H1 (cell line): Measurements from ENCODE around the gene GALR2. TPM values are rescaled to one million over a fixed set of nuclear protein-coding genes. Genes with fewer than 3 reads are reported as not detected.

Experiments
- CTCF ChIA-PET: fragments of 300-600 bp; sonication (Branson Sonifier 250); formaldehyde crosslinking; loops from one replicate; lab custom pipeline; 2021; ENCODE audit not compliant: partially characterized antibody; lab: Charles Lee
- POLR2A ChIA-PET: fragments of 300-600 bp; sonication (Branson Sonifier 250); formaldehyde crosslinking; loops from one replicate; lab custom pipeline; 2021; ENCODE audit warnings: inconsistent platforms; ENCODE audit not compliant: partially characterized antibody; lab: Charles Lee
- DNase-seq, 2 experiments: peaks; one replicate each; pipeline versions ENCODE4 v3.0.0 to v3.0.0-alpha.2; 2010 to 2022; ENCODE audit warnings: low spot score in 2 of 2, low read depth in 1 of 2, mixed read lengths in 1 of 2
- FAIRE-seq: peaks from 2 replicates; lab custom pipeline; 2011; peaks lifted over from hg19 to GRCh38; lab: Jason Lieb, UNC
- H2AFZ ChIP-seq: 2 replicates; pipeline ENCODE4 v1.8.1; 2012; ENCODE audit warnings: low read length, inconsistent platforms
- H2AK5ac ChIP-seq: 2 replicates; pipeline ENCODE4 v1.6.1; 2013; ENCODE audit warnings: low read depth, low read length
- H2BK120ac ChIP-seq: replicated peaks from 2 replicates; pipeline ENCODE3; 2013; ENCODE audit warnings: low read depth, low read length, inconsistent platforms
- H2BK12ac ChIP-seq: 2 replicates; pipeline ENCODE4 v1.6.1; 2013; ENCODE audit warnings: low read depth, low read length
- H2BK15ac ChIP-seq: 2 replicates; pipeline ENCODE4 v1.6.1; 2013; ENCODE audit warnings: low read length
- H2BK20ac ChIP-seq: 2 replicates; pipeline ENCODE4 v1.6.1; 2013; ENCODE audit warnings: low read length
- H2BK5ac ChIP-seq: 2 replicates; pipeline ENCODE4 v1.6.1; 2013; ENCODE audit warnings: low read depth, low read length
- H3K14ac ChIP-seq: 2 replicates; pipeline ENCODE4 v1.6.1; 2013; ENCODE audit warnings: inconsistent platforms; ENCODE audit not compliant: insufficient read length
- H3K18ac ChIP-seq: 2 replicates; pipeline ENCODE4 v1.6.1; 2013; ENCODE audit warnings: low read length; ENCODE audit errors: extremely low read depth
- H3K23ac ChIP-seq: 2 replicates; pipeline ENCODE4 v1.6.1; 2013; ENCODE audit warnings: inconsistent platforms; ENCODE audit not compliant: insufficient read length
- H3K23me2 ChIP-seq: 2 replicates; pipeline ENCODE4 v1.6.1; 2013; ENCODE audit warnings: low read depth, low read length
- H3K27ac ChIP-seq: 2 replicates; pipeline ENCODE4 v1.6.1; 2011; ENCODE audit warnings: low read depth, low read length, inconsistent platforms
- H3K27me3 ChIP-seq, 4 experiments: replicated peaks in 1 of 4; 1 replicate in 1 of 4; 2 replicates in 3 of 4; pipeline versions ENCODE4 v1.6.1 to v1.8.1; 2011 to 2013; ENCODE audit warnings: low read length in 3 of 4, mild to moderate bottlenecking in 3 of 4, inconsistent platforms in 2 of 4, mixed read lengths in 2 of 4, moderate library complexity in 1 of 4; ENCODE audit not compliant: control insufficient read depth in 3 of 4, insufficient read depth in 3 of 4; ENCODE audit errors: extremely low read depth in 1 of 4
- H3K36me3 ChIP-seq, 4 experiments: 2 replicates each; pipeline versions ENCODE4 v1.6.1 to v1.8.1; 2011 to 2013; ENCODE audit warnings: mild to moderate bottlenecking in 4 of 4, low read length in 3 of 4, moderate library complexity in 2 of 4, control low read depth in 1 of 4, inconsistent platforms in 1 of 4; ENCODE audit not compliant: insufficient read depth in 4 of 4, control insufficient read depth in 2 of 4
- H3K4ac ChIP-seq: replicated peaks from 2 replicates; pipeline ENCODE3; 2013; ENCODE audit warnings: low read length, low read depth, mixed read lengths, inconsistent platforms; ENCODE audit not compliant: insufficient read length
- H3K4me1 ChIP-seq, 4 experiments: replicated peaks in 1 of 4; 1 replicate in 1 of 4; 2 replicates in 3 of 4; pipeline versions ENCODE4 v1.6.1 to v1.8.1; 2011 to 2013; ENCODE audit warnings: low read length in 3 of 4, inconsistent platforms in 2 of 4, mixed read lengths in 1 of 4; ENCODE audit not compliant: insufficient read depth in 4 of 4, control insufficient read depth in 3 of 4
- H3K4me2 ChIP-seq, 2 experiments: 2 replicates each; pipeline versions ENCODE4 v1.6.1 to v1.8.1; 2011 to 2013; ENCODE audit warnings: low read depth in 2 of 2, low read length in 2 of 2, control low read depth in 1 of 2, inconsistent platforms in 1 of 2, mild to moderate bottlenecking in 1 of 2; ENCODE audit not compliant: insufficient read depth in 1 of 2
- H3K4me3 ChIP-seq, 4 experiments: fragments of 200-600, 300-600 bp in 1 of 4; sonication (generic), shearing (Covaris generic), sonication (Bioruptor Twin) in 1 of 4; 2 replicates each; pipeline versions ENCODE4 v1.5.1 to v1.8.1; 2011 to 2016; ENCODE audit warnings: low read length in 4 of 4, low read depth in 3 of 4, control low read depth in 2 of 4, inconsistent platforms in 2 of 4, mild to moderate bottlenecking in 2 of 4, mixed read lengths in 1 of 4, moderate library complexity in 1 of 4; ENCODE audit not compliant: insufficient read depth in 2 of 4; ENCODE audit errors: extremely low read depth in 1 of 4
- H3K56ac ChIP-seq: replicated peaks from 2 replicates; pipeline ENCODE3; 2013; ENCODE audit warnings: low read depth, mild to moderate bottlenecking, mixed read lengths, low read length, inconsistent platforms; ENCODE audit not compliant: insufficient read length
- H3K79me1 ChIP-seq: 2 replicates; pipeline ENCODE4 v1.6.1; 2013; ENCODE audit warnings: low read depth, low read length, control low read depth
- H3K79me2 ChIP-seq, 2 experiments: 2 replicates each; pipeline versions ENCODE4 v1.6.1 to v1.8.1; 2012 to 2013; ENCODE audit warnings: low read length in 2 of 2, mild to moderate bottlenecking in 2 of 2, inconsistent platforms in 1 of 2; ENCODE audit not compliant: insufficient read depth in 2 of 2, control insufficient read depth in 1 of 2
- H3K9ac ChIP-seq, 4 experiments: replicated peaks in 1 of 4; 1 replicate in 1 of 4; 2 replicates in 3 of 4; pipeline versions ENCODE4 v1.6.1 to v1.8.1; 2011 to 2013; ENCODE audit warnings: low read depth in 3 of 4, low read length in 3 of 4, control low read depth in 2 of 4, mild to moderate bottlenecking in 2 of 4, moderate library complexity in 2 of 4, inconsistent platforms in 1 of 4; ENCODE audit errors: extremely low read depth in 1 of 4
- H3K9me3 ChIP-seq, 2 experiments: 2 replicates each; pipeline versions ENCODE4 v1.6.1 to v1.8.1; 2012 to 2013; ENCODE audit warnings: mild to moderate bottlenecking in 2 of 2, moderate library complexity in 2 of 2, control low read depth in 1 of 2, inconsistent platforms in 1 of 2, low read depth in 1 of 2, low read length in 1 of 2, mixed read lengths in 1 of 2; ENCODE audit not compliant: insufficient read depth in 2 of 2
- H4K20me1 ChIP-seq, 2 experiments: replicated peaks in 1 of 2; 2 replicates each; pipeline versions ENCODE3 to v1.8.1; 2011 to 2013; ENCODE audit warnings: inconsistent platforms in 2 of 2, low read length in 2 of 2, mild to moderate bottlenecking in 1 of 2; ENCODE audit not compliant: insufficient read depth in 2 of 2, control insufficient read depth in 1 of 2
- H4K5ac ChIP-seq: 2 replicates; pipeline ENCODE4 v1.6.1; 2013; ENCODE audit warnings: low read length, low read depth, mixed read lengths, inconsistent platforms; ENCODE audit not compliant: insufficient read length
- H4K8ac ChIP-seq: 2 replicates; pipeline ENCODE4 v1.8.0; 2013; ENCODE audit warnings: mild to moderate bottlenecking, moderate library complexity, low read length, inconsistent platforms; ENCODE audit not compliant: insufficient read depth; ENCODE audit errors: extremely low read depth
- H4K91ac ChIP-seq: replicated peaks from 2 replicates; pipeline ENCODE3; 2013; ENCODE audit warnings: low read length, mixed read lengths, inconsistent platforms; ENCODE audit not compliant: insufficient read length
- CHD2 ChIP-seq: IDR thresholded peaks from 2 replicates; pipeline ENCODE4 v1.6.1; 2012; ENCODE audit warnings: low read length, improper control_type of control experiment
- EZH2 ChIP-seq: fragments of 200-600 bp; sonication (generic); IDR thresholded peaks from 2 replicates; pipeline ENCODE4 v1.7.1; 2012; ENCODE audit warnings: low read depth, mild to moderate bottlenecking, moderate library complexity, low read length, inconsistent platforms; ENCODE audit not compliant: severe bottlenecking
- HDAC6 ChIP-seq: IDR thresholded peaks from one replicate; pipeline ENCODE4 v1.7.1; 2012; ENCODE audit warnings: low read depth, mild to moderate bottlenecking, inconsistent platforms, low read length, moderate library complexity
- NANOG ChIP-seq: IDR thresholded peaks from 2 replicates; pipeline ENCODE4 v1.6.1; 2011; ENCODE audit warnings: low read length, low read depth, mild to moderate bottlenecking, inconsistent platforms; ENCODE audit not compliant: insufficient read depth, poor library complexity, severe bottlenecking
- RFX5 ChIP-seq: IDR thresholded peaks from 2 replicates; pipeline ENCODE4 v1.6.1; 2011; ENCODE audit warnings: low read depth, low read length, improper control_type of control experiment, borderline replicate concordance
- SIN3A ChIP-seq, 2 experiments: IDR thresholded peaks in 1 of 2; conservative IDR thresholded peaks in 1 of 2; 2 replicates each; pipeline ENCODE4 v1.6.1; 2011 to 2012; ENCODE audit warnings: low read length in 2 of 2, improper control_type of control experiment in 1 of 2, low read depth in 1 of 2, mild to moderate bottlenecking in 1 of 2
- TBP ChIP-seq: IDR thresholded peaks from 2 replicates; pipeline ENCODE4 v1.6.1; 2011; ENCODE audit warnings: low read depth, low read length, improper control_type of control experiment
- TEAD4 ChIP-seq: IDR thresholded peaks from 2 replicates; pipeline ENCODE4 v1.6.1; 2012; ENCODE audit warnings: low read depth, low read length, inconsistent platforms, mixed read lengths
- ZNF274 ChIP-seq: IDR thresholded peaks from 2 replicates; pipeline ENCODE4 v1.7.0; 2012; ENCODE audit warnings: low read length, borderline replicate concordance; ENCODE audit errors: extremely low read depth
- WGBS, 2 experiments: shearing (Covaris generic) in 1 of 2; methylation state at CpG; one replicate each; pipeline versions ENCODE4 v1.1.6 to v1.1.7; 2013 to 2015; ENCODE audit warnings: low lambda C conversion rate in 2 of 2, mixed read lengths in 2 of 2, inconsistent platforms in 1 of 2, low coverage in 1 of 2, missing lambda C conversion rate in 1 of 2; ENCODE audit not compliant: insufficient replicate concordance in 2 of 2, insufficient coverage in 1 of 2, insufficient read length in 1 of 2; ENCODE audit errors: extremely low coverage in 1 of 2, missing lambda C conversion rate in 1 of 2; 5-methylcytosine and 5-hydroxymethylcytosine counted together
- polyA plus RNA-seq, 7 experiments: library from polyadenylated mRNA; depleted of rRNA in 3 of 7; stranded (reverse) in 5 of 7; unstranded in 2 of 7; fragments of >200 nt in 5 of 7; fragments of 200-250 nt in 2 of 7; gene quantifications; 1 replicate in 5 of 7; 2 replicates in 1 of 7; 4 replicates in 1 of 7; pipeline versions ENCODE4 v1.2.1 to v1.2.3, GENCODE V29; 2011 to 2013; ENCODE audit warnings: missing spikeins in 2 of 7, mixed read lengths in 2 of 7
- total RNA-seq: library from RNA; stranded (reverse); fragmentation: NEBNext Ultra II Directional; extraction: Animal tissue kit (Norgen Biotek cat#: 25700); gene quantifications from 2 replicates; pipeline ENCODE4 v1.2.1, GENCODE V29; 2021
- TF ChIP-seq, protein P1 (sequence below), 3 experiments: IDR thresholded peaks; 1 replicate in 2 of 3; 2 replicates in 1 of 3; pipeline versions ENCODE4 v1.5.1 to v1.6.1; 2011; ENCODE audit warnings: low read length in 3 of 3, mild to moderate bottlenecking in 3 of 3, inconsistent platforms in 2 of 3, low read depth in 1 of 3, moderate library complexity in 1 of 3; ENCODE audit not compliant: insufficient read depth in 1 of 3; ENCODE audit errors: control extremely low read depth in 1 of 3

The GALR2 gene
- total and polyA plus RNA-seq, 2 of the 8 experiments (the other 6 are each of a cell fraction or from before 2014, with no cell fraction given) = 0.86 to 2.2 TPM

DNA sequence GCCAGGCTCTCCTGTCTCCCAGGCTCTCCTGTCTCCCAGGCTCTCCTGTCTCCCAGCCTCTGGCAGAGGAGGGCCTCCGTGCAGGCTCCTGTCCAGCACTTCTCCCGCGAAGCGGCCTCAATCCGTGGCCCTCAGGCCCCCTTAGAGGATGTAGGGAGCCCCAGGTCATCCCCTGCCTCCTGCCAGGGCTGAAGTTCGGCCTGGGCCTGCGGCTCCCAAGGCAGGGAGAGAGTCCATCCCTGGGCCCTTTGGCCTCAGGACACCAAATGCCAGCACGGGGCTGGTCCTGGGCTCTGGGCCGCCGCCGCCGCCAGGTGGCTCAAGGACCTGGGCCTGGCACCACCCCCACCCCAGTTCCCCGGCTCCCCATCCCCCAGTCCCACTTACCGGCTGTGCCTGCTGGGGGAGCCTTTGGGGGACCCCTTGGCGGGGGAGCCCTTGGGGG, 47.8 kb upstream of the GALR2 start:
- Histone ChIP-seq H3K4me2 (no peak overlapping the region), H3K4ac (no peak overlapping the region), H3K27ac (no peak overlapping the region), H4K20me1 (no peaks in the 10 kb centered on the region), H2BK120ac (no peak overlapping the region), H2AFZ (no peak overlapping the region), H3K18ac (no peak overlapping the region), H3K9me3 (no peaks in the 10 kb centered on the region), H3K23me2 (no peaks in the 10 kb centered on the region), H4K8ac (no peak overlapping the region), H2BK15ac (peak overlapping the region; percentile 88; the same call in 1 of the 2 replicates), H3K56ac (no peak overlapping the region), H3K4me1 (peaks cover 0 to 12% (median 4%) of the 10 kb centered on the region in 4 experiments; a peak in 6 of 7 replicates), H3K23ac (no peak overlapping the region), H3K14ac (no peak overlapping the region), H4K5ac (no peak overlapping the region), H3K27me3 (no peaks in the 10 kb centered on the region), H3K36me3 (no peaks in the 10 kb centered on the region), H3K4me3 (no peak overlapping the region), H4K91ac (no peak overlapping the region), H3K9ac (no peak overlapping the region), H3K79me1 (no peaks in the 10 kb centered on the region), H2AK5ac (no peak overlapping the region), H2BK12ac (peak overlapping the region; percentile 60; the same call in 1 of the 2 replicates), H2BK5ac (no peak overlapping the region), H2BK20ac (no peak overlapping the region), H3K79me2 (no peaks in the 10 kb centered on the region)
- ChIA-PET CTCF (interaction anchor here (13.7 kb wide), 1 partner anchor 19 kb away, joined by 229 read pairs; the partner anchor contains the start of gene CDK3), POLR2A (interaction anchor here (0.7 kb wide), 2 partner anchors 124 to 251 kb away, joined by 3 read pairs; no protein-coding TSS in a partner anchor)
- no peak for DNase-seq
- FAIRE-seq = no peak
- 100% methylated on average over 6 of the region's 15 CpGs; no CpG with 5 or more reads in 1 of the 2 experiments for WGBS, 2 experiments
- no peak for TF ChIP-seq HDAC6
- no peak for TF ChIP-seq SIN3A (conservative IDR thresholded peaks at IDR 0.05 in 1 of 2, IDR thresholded peaks at IDR 0.05 in 1 of 2; ENCODE audit: low read depth in 1 of 2, low read length in 2 of 2)
- no peak for TF ChIP-seq ZNF274
- no peak for TF ChIP-seq CHD2
- TF ChIP-seq TBP = no peak
- TF ChIP-seq, protein P1, sequence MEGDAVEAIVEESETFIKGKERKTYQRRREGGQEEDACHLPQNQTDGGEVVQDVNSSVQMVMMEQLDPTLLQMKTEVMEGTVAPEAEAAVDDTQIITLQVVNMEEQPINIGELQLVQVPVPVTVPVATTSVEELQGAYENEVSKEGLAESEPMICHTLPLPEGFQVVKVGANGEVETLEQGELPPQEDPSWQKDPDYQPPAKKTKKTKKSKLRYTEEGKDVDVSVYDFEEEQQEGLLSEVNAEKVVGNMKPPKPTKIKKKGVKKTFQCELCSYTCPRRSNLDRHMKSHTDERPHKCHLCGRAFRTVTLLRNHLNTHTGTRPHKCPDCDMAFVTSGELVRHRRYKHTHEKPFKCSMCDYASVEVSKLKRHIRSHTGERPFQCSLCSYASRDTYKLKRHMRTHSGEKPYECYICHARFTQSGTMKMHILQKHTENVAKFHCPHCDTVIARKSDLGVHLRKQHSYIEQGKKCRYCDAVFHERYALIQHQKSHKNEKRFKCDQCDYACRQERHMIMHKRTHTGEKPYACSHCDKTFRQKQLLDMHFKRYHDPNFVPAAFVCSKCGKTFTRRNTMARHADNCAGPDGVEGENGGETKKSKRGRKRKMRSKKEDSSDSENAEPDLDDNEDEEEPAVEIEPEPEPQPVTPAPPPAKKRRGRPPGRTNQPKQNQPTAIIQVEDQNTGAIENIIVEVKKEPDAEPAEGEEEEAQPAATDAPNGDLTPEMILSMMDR (IDR thresholded peaks at IDR 0.05; ENCODE audit: control extremely low read depth in 1 of 3, insufficient read depth in 1 of 3, low read depth in 1 of 3, low read length in 3 of 3) = no peak
- TF ChIP-seq TEAD4 = no peak
- no peak for TF ChIP-seq EZH2
- no peak for TF ChIP-seq NANOG
- no peak for TF ChIP-seq RFX5
